Measurements from ENCODE around the gene NHLRC4. TPM values are rescaled to one million over a fixed set of nuclear protein-coding genes. Genes with fewer than 3 reads are reported as not detected.
A peak's percentile ranks its signal among the peaks of the same experiment; 100 is the strongest.

NHLRC4 gene
- total and polyA plus RNA-seq, 2 of the 13 experiments (the other 11 are each of a cell fraction or from before 2014, with no cell fraction given) = 0.40 to 0.59 TPM

GRCh38 chr16:567373-568256 lies 810 bp downstream of the NHLRC4 start (continued):
- TF ChIP-seq POGK (CRISPR knock-in tag; conservative IDR thresholded peaks at IDR 0.05) = no peak
- 0 out of 2 replicates have a peak, but pooled peaks have one; percentile 3 for TF ChIP-seq TAF1 (CRISPR knock-in tag; IDR thresholded peaks at IDR 0.05)

GRCh38 chr16:568401-569258 lies 1.8 kb downstream of the NHLRC4 start:
- BruUV-seq (replicated peaks) = no TSS peak
- Histone ChIP-seq H4K20me1 (ENCODE audit: insufficient read depth, low read length) (no peaks in the 10 kb centered on the region), H3K79me2 (ENCODE audit: insufficient read depth, low read length) (peaks cover 7% of the 10 kb centered on the region), H3K4me1 (ENCODE audit: insufficient read depth, low read length) (peaks cover 64% of the 10 kb centered on the region), H3K27me3 (ENCODE audit: control insufficient read depth in 1 of 2, insufficient read depth in 2 of 2, low read length in 2 of 2) (peaks cover 7 to 25% of the 10 kb centered on the region in 2 experiments), H3K4me2 (ENCODE audit: low read depth, low read length) (peak overlapping the region; percentile 91), H3K9ac (ENCODE audit: insufficient read depth, low read depth, low read length) (peak overlapping the region; percentile 70; the same call in 1 of the 2 replicates), H3K9me3 (ENCODE audit: low read length) (no peaks in the 10 kb centered on the region), H3K4me3 (replicated peaks in 1 of 3; ENCODE audit: insufficient read depth in 1 of 3, low read depth in 2 of 3, low read length in 3 of 3) (peak overlapping the region; percentile 68 to 92 (median 88); a peak in 5 of 6 replicates), H2AFZ (ENCODE audit: low read length) (no peak overlapping the region), H3K36me3 (replicated peaks in 1 of 2; ENCODE audit: control insufficient read depth in 1 of 2, insufficient read depth in 2 of 2, low read length in 2 of 2) (0 out of 5 replicates have a peak, but pooled peaks cover 0 to 5% of the 10 kb centered on the region in 2 experiments), H3K27ac (ENCODE audit: extremely low read length, insufficient read depth, low read length) (peak overlapping the region; percentile 79)
- CTCF ChIA-PET (ENCODE audit: low intra/inter-chr PET ratio, low total read pairs) = no interaction called here
- POLR2A ChIA-PET = interaction anchor here (1.0 to 2.0 kb wide), 3 partner anchors 10 to 42 kb away, joined by 3 to 8 read pairs (median 4); partner anchors contain the start of gene CAPN15
- in situ Hi-C loops (cut with HindIII; ENCODE audit: extremely low pct_ligation_motif_present, low pct_unique_long_range_greater_than_20kb) = no loop called here
- TF ChIP-seq SRSF4 (IDR thresholded peaks at IDR 0.05; ENCODE audit: low read depth, low read length, poor library complexity, severe bottlenecking) = no peak
- TF ChIP-seq MATR3 (CRISPR knock-in tag; IDR thresholded peaks at IDR 0.05) = no peak
- TF ChIP-seq ZNF282 (IDR thresholded peaks at IDR 0.05; ENCODE audit: partially characterized antibody) = no peak
- TF ChIP-seq TRIM22 (IDR thresholded peaks at IDR 0.05) = no peak
- 0 out of 2 replicates have a peak, but pooled peaks have one; percentile 10 for TF ChIP-seq HNRNPL (IDR thresholded peaks at IDR 0.05; ENCODE audit: low read depth, low read length)
- no peak for TF ChIP-seq HHEX (CRISPR knock-in tag; IDR thresholded peaks at IDR 0.05)
- TF ChIP-seq ZBTB2 (CRISPR knock-in tag; IDR thresholded peaks at IDR 0.05; ENCODE audit: low read depth) = no peak
- no peak for TF ChIP-seq ZNF20 (CRISPR knock-in tag; IDR thresholded peaks at IDR 0.05)
- 0 out of 2 replicates have a peak, but pooled peaks have one; percentile 21 for TF ChIP-seq EED (CRISPR knock-in tag; IDR thresholded peaks at IDR 0.05)
- no peak for TF ChIP-seq ASH2L (IDR thresholded peaks at IDR 0.05; ENCODE audit: insufficient read length, low read depth, low read length)
- no peak for TF ChIP-seq NAIF1 (CRISPR knock-in tag; IDR thresholded peaks at IDR 0.05; ENCODE audit: borderline replicate concordance)
- no peak for TF ChIP-seq ZFP62 (CRISPR knock-in tag; IDR thresholded peaks at IDR 0.05)
- ATAC-seq (peak; percentile 3; the same call in 2 of the 3 replicates), DNase-seq (ENCODE audit: low spot score) (no peak), FAIRE-seq (no peak)
- WGBS (ENCODE audit: low lambda C conversion rate) = 0% methylated on average over 1 of the region's 11 CpGs
- intact Hi-C loops (cut with micrococcal nuclease; ENCODE audit: unreplicated experiment) = loop anchor here (5.0 kb wide), 1 partner anchor 36 kb away; no protein-coding TSS in a partner anchor
